Esophagus squamous epithelium (tissue), 4 donors: ENCODE results near the gene ARG1.

Experiments
- POLR2A ChIP-seq, 4 donors: fragments of 450-650 bp; IDR thresholded peaks; one replicate each; pipeline ENCODE4 v1.6.1; 2017; ENCODE audit warnings: antibody characterized with exemption in 4 of 4, mild to moderate bottlenecking in 4 of 4, moderate library complexity in 3 of 4
- TF ChIP-seq, protein P1 (sequence below), 6 experiments: fragments of 450-650 bp in 4 of 6; fragments of 200-600 bp in 2 of 6; sonication (generic) in 2 of 6; IDR thresholded peaks; one replicate each; pipeline ENCODE4 v1.5.1; 2016 to 2019; ENCODE audit warnings: antibody characterized with exemption in 6 of 6, mild to moderate bottlenecking in 4 of 6, moderate library complexity in 4 of 6

DNA sequence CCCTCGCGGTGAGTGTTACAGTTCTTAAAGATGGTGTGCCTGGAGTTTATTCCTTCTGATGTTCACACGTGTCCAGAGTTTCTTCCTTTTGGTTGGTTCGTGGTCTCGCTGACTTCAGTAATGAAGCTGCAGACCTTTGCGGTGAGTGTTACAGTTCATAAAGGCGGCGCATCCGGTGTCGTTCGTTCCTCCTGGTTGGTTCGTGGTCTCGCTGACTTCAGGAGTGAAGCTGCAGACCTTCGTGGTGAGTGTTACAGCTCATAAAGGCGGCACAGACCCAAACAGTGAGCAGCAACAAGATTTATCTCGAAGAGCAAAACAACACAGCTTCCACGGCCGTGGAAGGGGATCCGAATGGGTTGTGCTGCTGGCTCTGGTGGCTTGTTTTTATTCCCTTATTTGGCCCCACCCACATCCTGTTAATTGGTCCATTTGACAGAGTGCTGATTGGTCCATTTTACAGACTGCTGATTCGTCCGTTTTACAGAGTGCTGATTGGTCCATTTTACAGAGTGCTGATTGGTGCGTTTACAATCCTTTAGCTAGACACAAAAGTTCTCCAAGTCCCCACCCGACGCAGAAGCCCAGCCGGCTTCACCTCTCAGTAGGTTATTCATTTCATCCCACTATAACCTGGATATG is 48.2 kb upstream of the ARG1 start:
- TF ChIP-seq, protein P1, sequence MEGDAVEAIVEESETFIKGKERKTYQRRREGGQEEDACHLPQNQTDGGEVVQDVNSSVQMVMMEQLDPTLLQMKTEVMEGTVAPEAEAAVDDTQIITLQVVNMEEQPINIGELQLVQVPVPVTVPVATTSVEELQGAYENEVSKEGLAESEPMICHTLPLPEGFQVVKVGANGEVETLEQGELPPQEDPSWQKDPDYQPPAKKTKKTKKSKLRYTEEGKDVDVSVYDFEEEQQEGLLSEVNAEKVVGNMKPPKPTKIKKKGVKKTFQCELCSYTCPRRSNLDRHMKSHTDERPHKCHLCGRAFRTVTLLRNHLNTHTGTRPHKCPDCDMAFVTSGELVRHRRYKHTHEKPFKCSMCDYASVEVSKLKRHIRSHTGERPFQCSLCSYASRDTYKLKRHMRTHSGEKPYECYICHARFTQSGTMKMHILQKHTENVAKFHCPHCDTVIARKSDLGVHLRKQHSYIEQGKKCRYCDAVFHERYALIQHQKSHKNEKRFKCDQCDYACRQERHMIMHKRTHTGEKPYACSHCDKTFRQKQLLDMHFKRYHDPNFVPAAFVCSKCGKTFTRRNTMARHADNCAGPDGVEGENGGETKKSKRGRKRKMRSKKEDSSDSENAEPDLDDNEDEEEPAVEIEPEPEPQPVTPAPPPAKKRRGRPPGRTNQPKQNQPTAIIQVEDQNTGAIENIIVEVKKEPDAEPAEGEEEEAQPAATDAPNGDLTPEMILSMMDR (IDR thresholded peaks at IDR 0.05) = no peak
- no peak for TF ChIP-seq POLR2A (IDR thresholded peaks at IDR 0.05)
